Cardiac fibroblast (primary cell): Measurements from ENCODE around the gene TMEFF1.

Source experiments
- DNase-seq, 2 donors: peaks; one replicate each; pipeline versions ENCODE4 v3.0.0 to v3.0.0-alpha.2; 2010; ENCODE audit warnings: low read depth in 2 of 2
- H3K4me3 ChIP-seq, 2 donors: replicated peaks in 1 of 2; 1 replicate in 1 of 2; 2 replicates in 1 of 2; pipeline ENCODE4 v1.5.1; 2011; ENCODE audit warnings: low read depth in 2 of 2, low read length in 2 of 2, mild to moderate bottlenecking in 2 of 2, moderate library complexity in 1 of 2
- CTCF ChIP-seq: IDR thresholded peaks from one replicate; pipeline ENCODE4 v1.5.1; 2011; ENCODE audit warnings: low read depth, mild to moderate bottlenecking, low read length, inconsistent platforms

Gene TMEFF1

GRCh38 chr9:100549048-100549447 is 76.1 kb downstream of the TMEFF1 start:
- no peak overlapping the region for H3K4me3 ChIP-seq
- peak; percentile 2 to 3 for DNase-seq
- TF ChIP-seq CTCF: no peak

GRCh38 chr9:100554935-100555401 is 82.0 kb downstream of the TMEFF1 start:
- H3K4me3 ChIP-seq: no peak overlapping the region
- DNase-seq: peak; percentile 13 to 55
- TF ChIP-seq CTCF: no peak

- no peak overlapping the region for H3K4me3 ChIP-seq
- no peak for TF ChIP-seq CTCF
- no peak for DNase-seq
Observed at GRCh38 chr9:100555471-100555870, 82.5 kb downstream of the TMEFF1 start.

- DNase-seq: no peak
- TF ChIP-seq CTCF: no peak
- H3K4me3 ChIP-seq: no peak overlapping the region
Observed at GRCh38 chr9:100557053-100557452, 84.1 kb downstream of the TMEFF1 start.

- no peak for DNase-seq
- H3K4me3 ChIP-seq: no peak overlapping the region
- TF ChIP-seq CTCF: no peak
Observed at GRCh38 chr9:100561256-100561655, 88.3 kb downstream of the TMEFF1 start.

GRCh38 chr9:100567856-100568255 is 94.9 kb downstream of the TMEFF1 start:
- no peak for TF ChIP-seq CTCF
- DNase-seq: no peak
- no peak overlapping the region for H3K4me3 ChIP-seq

- TF ChIP-seq CTCF: no peak
- H3K4me3 ChIP-seq: no peak overlapping the region
- no peak for DNase-seq
Observed at GRCh38 chr9:100573655-100574260, 100.8 kb downstream of the TMEFF1 start.
